Measurements from ENCODE around the gene PDK1.

PDK1 gene

GRCh38 chr2:172612051-172612450 is 56.2 kb downstream of the PDK1 start:
- Histone ChIP-seq H3K9ac (ENCODE audit: low read depth in 1 of 2, low read length in 2 of 2) (no peak overlapping the region), H3K36me3 (ENCODE audit: control insufficient read depth in 2 of 2, insufficient read depth in 2 of 2, low read length in 2 of 2) (peaks cover 0 to 2% of the 10 kb centered on the region in 2 donors), H3K4me3 (ENCODE audit: low read length in 2 of 2) (no peak overlapping the region), H3K4me1 (ENCODE audit: control insufficient read depth in 2 of 2, insufficient read depth in 2 of 2, low read length in 2 of 2) (peaks cover 2 to 3% of the 10 kb centered on the region in 2 donors), H3K27me3 (ENCODE audit: control insufficient read depth in 2 of 2, insufficient read depth in 2 of 2, low read length in 2 of 2) (no peaks in the 10 kb centered on the region), H3K27ac (ENCODE audit: low read depth in 2 of 2, low read length in 2 of 2) (no peak overlapping the region), H3K9me3 (ENCODE audit: control insufficient read depth in 2 of 2, low read length in 2 of 2) (no peaks in the 10 kb centered on the region)

GRCh38 chr2:172613040-172613439 is 57.1 kb downstream of the PDK1 start:
- Histone ChIP-seq H3K36me3 (ENCODE audit: control insufficient read depth in 2 of 2, insufficient read depth in 2 of 2, low read length in 2 of 2) (no peaks in the 10 kb centered on the region), H3K9ac (ENCODE audit: low read depth in 1 of 2, low read length in 2 of 2) (no peak overlapping the region), H3K27ac (ENCODE audit: low read depth in 2 of 2, low read length in 2 of 2) (no peak overlapping the region), H3K9me3 (ENCODE audit: control insufficient read depth in 2 of 2, low read length in 2 of 2) (no peaks in the 10 kb centered on the region), H3K27me3 (ENCODE audit: control insufficient read depth in 2 of 2, insufficient read depth in 2 of 2, low read length in 2 of 2) (no peaks in the 10 kb centered on the region), H3K4me1 (ENCODE audit: control insufficient read depth in 2 of 2, insufficient read depth in 2 of 2, low read length in 2 of 2) (peaks cover 2 to 3% of the 10 kb centered on the region in 2 donors), H3K4me3 (ENCODE audit: low read length in 2 of 2) (no peak overlapping the region)

DNA sequence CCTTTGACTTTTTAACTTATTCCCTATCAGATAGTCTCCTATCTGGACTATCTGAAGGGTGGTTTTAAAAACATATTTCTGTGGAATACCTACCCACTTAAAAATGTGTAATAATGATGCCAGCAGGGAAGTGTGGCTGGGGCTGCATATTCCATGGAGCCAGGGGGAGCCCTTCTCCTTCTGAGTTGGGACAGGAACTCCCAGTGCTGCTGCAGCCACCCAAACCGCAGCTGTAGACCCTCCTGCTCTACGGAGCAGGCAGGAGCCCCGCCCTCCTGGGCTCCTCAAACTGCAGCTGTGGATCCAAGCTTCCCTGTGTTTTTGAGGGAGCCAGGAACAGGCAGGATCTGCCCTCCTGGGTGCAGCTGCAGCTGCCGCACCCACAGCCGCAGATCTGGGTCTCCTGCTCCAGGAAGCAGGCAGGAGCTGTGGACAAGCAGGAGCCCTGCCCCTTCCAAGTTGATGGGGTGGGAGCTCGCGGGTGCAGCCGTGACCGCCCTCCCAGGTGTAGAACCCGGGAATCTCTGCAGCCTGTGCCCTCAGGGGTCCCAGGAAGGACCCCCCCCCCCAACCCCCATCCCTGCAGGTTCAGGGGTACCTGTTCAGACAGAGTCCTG is 57.8 kb downstream of the PDK1 start:
- Histone ChIP-seq H3K9ac (ENCODE audit: low read depth in 1 of 2, low read length in 2 of 2) (no peak overlapping the region), H3K9me3 (ENCODE audit: control insufficient read depth in 2 of 2, low read length in 2 of 2) (no peaks in the 10 kb centered on the region), H3K36me3 (ENCODE audit: control insufficient read depth in 2 of 2, insufficient read depth in 2 of 2, low read length in 2 of 2) (no peaks in the 10 kb centered on the region), H3K4me3 (ENCODE audit: low read length in 2 of 2) (no peak overlapping the region), H3K4me1 (ENCODE audit: control insufficient read depth in 2 of 2, insufficient read depth in 2 of 2, low read length in 2 of 2) (peaks cover 2 to 3% of the 10 kb centered on the region in 2 donors), H3K27ac (ENCODE audit: low read depth in 2 of 2, low read length in 2 of 2) (no peak overlapping the region), H3K27me3 (ENCODE audit: control insufficient read depth in 2 of 2, insufficient read depth in 2 of 2, low read length in 2 of 2) (no peaks in the 10 kb centered on the region)

DNA sequence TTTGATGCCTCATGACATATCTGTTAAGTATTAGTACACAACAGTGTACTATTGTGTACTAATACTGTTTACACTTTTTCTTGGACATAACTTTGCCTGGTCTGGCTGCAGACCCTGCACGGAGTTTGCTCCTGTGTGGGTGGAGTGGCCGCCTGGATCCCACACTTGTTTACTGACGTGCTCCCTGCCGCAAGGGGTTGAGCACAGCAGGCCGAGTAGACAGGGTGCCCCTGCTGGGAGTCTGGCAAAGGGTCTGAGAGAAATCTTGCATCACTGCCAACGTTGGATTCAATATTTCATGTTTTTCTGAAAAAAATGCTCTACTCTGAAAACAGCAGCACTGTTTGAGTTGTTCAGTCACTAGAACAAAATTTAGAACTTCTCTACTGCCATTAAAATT is 59.0 kb downstream of the PDK1 start:
- H3K27ac ChIP-seq (ENCODE audit: low read depth in 2 of 2, low read length in 2 of 2): no peak overlapping the region
- H3K4me1 ChIP-seq (ENCODE audit: control insufficient read depth in 2 of 2, insufficient read depth in 2 of 2, low read length in 2 of 2): peaks cover 2 to 3% of the 10 kb centered on the region in 2 donors
- H3K36me3 ChIP-seq (ENCODE audit: control insufficient read depth in 2 of 2, insufficient read depth in 2 of 2, low read length in 2 of 2): no peaks in the 10 kb centered on the region
- no peak overlapping the region for H3K4me3 ChIP-seq (ENCODE audit: low read length in 2 of 2)
- H3K9me3 ChIP-seq (ENCODE audit: control insufficient read depth in 2 of 2, low read length in 2 of 2): no peaks in the 10 kb centered on the region
- H3K27me3 ChIP-seq (ENCODE audit: control insufficient read depth in 2 of 2, insufficient read depth in 2 of 2, low read length in 2 of 2): no peaks in the 10 kb centered on the region
- H3K9ac ChIP-seq (ENCODE audit: low read depth in 1 of 2, low read length in 2 of 2): no peak overlapping the region

- Histone ChIP-seq H3K4me1 (ENCODE audit: control insufficient read depth in 2 of 2, insufficient read depth in 2 of 2, low read length in 2 of 2) (peaks cover 2 to 3% of the 10 kb centered on the region in 2 donors), H3K36me3 (ENCODE audit: control insufficient read depth in 2 of 2, insufficient read depth in 2 of 2, low read length in 2 of 2) (no peaks in the 10 kb centered on the region), H3K27ac (ENCODE audit: low read depth in 2 of 2, low read length in 2 of 2) (no peak overlapping the region), H3K27me3 (ENCODE audit: control insufficient read depth in 2 of 2, insufficient read depth in 2 of 2, low read length in 2 of 2) (no peaks in the 10 kb centered on the region), H3K9ac (ENCODE audit: low read depth in 1 of 2, low read length in 2 of 2) (no peak overlapping the region), H3K4me3 (ENCODE audit: low read length in 2 of 2) (no peak overlapping the region), H3K9me3 (ENCODE audit: control insufficient read depth in 2 of 2, low read length in 2 of 2) (no peaks in the 10 kb centered on the region)
These were observed 59.9 kb downstream of the PDK1 start for GRCh38 chr2:172615727-172616261.

- H3K4me3 ChIP-seq (ENCODE audit: low read length in 2 of 2): no peak overlapping the region
- no peak overlapping the region for H3K9ac ChIP-seq (ENCODE audit: low read depth in 1 of 2, low read length in 2 of 2)
- peaks cover 2 to 3% of the 10 kb centered on the region in 2 donors for H3K4me1 ChIP-seq (ENCODE audit: control insufficient read depth in 2 of 2, insufficient read depth in 2 of 2, low read length in 2 of 2)
- no peak overlapping the region for H3K27ac ChIP-seq (ENCODE audit: low read depth in 2 of 2, low read length in 2 of 2)
- H3K27me3 ChIP-seq (ENCODE audit: control insufficient read depth in 2 of 2, insufficient read depth in 2 of 2, low read length in 2 of 2): no peaks in the 10 kb centered on the region
- H3K36me3 ChIP-seq (ENCODE audit: control insufficient read depth in 2 of 2, insufficient read depth in 2 of 2, low read length in 2 of 2): no peaks in the 10 kb centered on the region
- no peaks in the 10 kb centered on the region for H3K9me3 ChIP-seq (ENCODE audit: control insufficient read depth in 2 of 2, low read length in 2 of 2)
These were observed 61.2 kb downstream of the PDK1 start for GRCh38 chr2:172617115-172617514.

DNA sequence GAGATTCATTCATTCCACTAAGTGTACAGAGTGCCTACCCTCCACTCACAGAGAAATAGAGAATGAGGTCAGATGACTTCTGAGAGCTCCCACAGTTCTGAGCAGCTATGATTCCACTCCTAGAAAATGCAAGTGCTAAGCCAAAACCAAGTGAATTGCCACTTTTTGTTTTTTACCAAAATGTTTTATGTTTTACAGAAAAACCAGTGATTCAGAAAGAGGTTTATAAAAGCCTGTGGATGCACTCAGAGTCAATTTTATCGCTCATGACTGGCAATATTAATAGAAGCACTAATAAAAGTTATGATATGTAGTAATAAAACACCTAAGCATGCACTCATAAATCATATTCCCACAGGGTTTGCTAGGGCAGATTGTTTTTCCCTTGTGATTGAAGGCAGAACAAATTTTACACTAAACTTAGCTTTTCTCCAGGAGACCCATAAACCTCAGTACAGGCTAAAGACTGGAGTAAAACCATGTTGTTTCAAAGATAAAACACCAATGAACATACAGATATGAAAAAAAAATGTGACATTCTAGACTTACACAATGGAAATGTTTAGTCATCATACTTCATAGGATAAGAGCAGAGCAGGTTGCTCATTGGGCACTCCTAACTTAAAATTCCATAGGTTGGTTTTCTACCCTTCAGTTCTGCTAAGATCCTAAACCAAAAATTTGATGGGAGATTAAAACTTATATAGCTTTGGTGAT is 67.5 kb downstream of the PDK1 start:
- no peaks in the 10 kb centered on the region for H3K36me3 ChIP-seq (ENCODE audit: control insufficient read depth in 2 of 2, insufficient read depth in 2 of 2, low read length in 2 of 2)
- H3K9me3 ChIP-seq (ENCODE audit: control insufficient read depth in 2 of 2, low read length in 2 of 2): no peaks in the 10 kb centered on the region
- H3K4me1 ChIP-seq (ENCODE audit: control insufficient read depth in 2 of 2, insufficient read depth in 2 of 2, low read length in 2 of 2): no peaks in the 10 kb centered on the region
- no peak overlapping the region for H3K9ac ChIP-seq (ENCODE audit: low read depth in 1 of 2, low read length in 2 of 2)
- H3K27me3 ChIP-seq (ENCODE audit: control insufficient read depth in 2 of 2, insufficient read depth in 2 of 2, low read length in 2 of 2): no peaks in the 10 kb centered on the region
- no peak overlapping the region for H3K27ac ChIP-seq (ENCODE audit: low read depth in 2 of 2, low read length in 2 of 2)
- no peak overlapping the region for H3K4me3 ChIP-seq (ENCODE audit: low read length in 2 of 2)

GRCh38 chr2:172624996-172625395 is 69.1 kb downstream of the PDK1 start:
- H3K27me3 ChIP-seq (ENCODE audit: control insufficient read depth in 2 of 2, insufficient read depth in 2 of 2, low read length in 2 of 2): no peaks in the 10 kb centered on the region
- H3K9me3 ChIP-seq (ENCODE audit: control insufficient read depth in 2 of 2, low read length in 2 of 2): no peaks in the 10 kb centered on the region
- no peak overlapping the region for H3K4me3 ChIP-seq (ENCODE audit: low read length in 2 of 2)
- no peaks in the 10 kb centered on the region for H3K36me3 ChIP-seq (ENCODE audit: control insufficient read depth in 2 of 2, insufficient read depth in 2 of 2, low read length in 2 of 2)
- no peak overlapping the region for H3K9ac ChIP-seq (ENCODE audit: low read depth in 1 of 2, low read length in 2 of 2)
- no peaks in the 10 kb centered on the region for H3K4me1 ChIP-seq (ENCODE audit: control insufficient read depth in 2 of 2, insufficient read depth in 2 of 2, low read length in 2 of 2)
- H3K27ac ChIP-seq (ENCODE audit: low read depth in 2 of 2, low read length in 2 of 2): no peak overlapping the region

- H3K4me3 ChIP-seq (ENCODE audit: low read length in 2 of 2): no peak overlapping the region
- H3K4me1 ChIP-seq (ENCODE audit: control insufficient read depth in 2 of 2, insufficient read depth in 2 of 2, low read length in 2 of 2): no peaks in the 10 kb centered on the region
- no peaks in the 10 kb centered on the region for H3K9me3 ChIP-seq (ENCODE audit: control insufficient read depth in 2 of 2, low read length in 2 of 2)
- H3K36me3 ChIP-seq (ENCODE audit: control insufficient read depth in 2 of 2, insufficient read depth in 2 of 2, low read length in 2 of 2): no peaks in the 10 kb centered on the region
- no peak overlapping the region for H3K9ac ChIP-seq (ENCODE audit: low read depth in 1 of 2, low read length in 2 of 2)
- no peak overlapping the region for H3K27ac ChIP-seq (ENCODE audit: low read depth in 2 of 2, low read length in 2 of 2)
- no peaks in the 10 kb centered on the region for H3K27me3 ChIP-seq (ENCODE audit: control insufficient read depth in 2 of 2, insufficient read depth in 2 of 2, low read length in 2 of 2)
These were observed 71.3 kb downstream of the PDK1 start for GRCh38 chr2:172627181-172627580.

DNA sequence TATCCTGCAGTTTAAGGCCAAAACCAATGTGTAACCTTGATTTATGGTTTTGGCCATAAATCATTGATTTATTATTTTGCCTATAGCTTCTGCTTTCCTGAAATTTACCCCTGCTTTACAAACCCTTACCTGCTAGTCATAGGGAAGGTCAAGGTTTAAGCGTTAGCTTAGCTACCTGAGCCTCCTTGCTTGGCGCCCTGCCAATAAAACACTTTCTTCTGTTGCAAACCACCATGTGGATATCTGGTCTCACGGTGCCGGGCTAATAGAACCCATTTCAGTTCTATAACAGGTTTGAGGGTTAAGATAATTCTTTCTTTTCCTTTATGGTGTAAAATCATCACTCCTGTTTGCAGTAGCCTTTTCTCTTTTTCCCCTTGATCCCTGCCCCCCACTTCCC is 72.2 kb downstream of the PDK1 start:
- no peak overlapping the region for H3K9ac ChIP-seq (ENCODE audit: low read depth in 1 of 2, low read length in 2 of 2)
- H3K27me3 ChIP-seq (ENCODE audit: control insufficient read depth in 2 of 2, insufficient read depth in 2 of 2, low read length in 2 of 2): no peaks in the 10 kb centered on the region
- H3K9me3 ChIP-seq (ENCODE audit: control insufficient read depth in 2 of 2, low read length in 2 of 2): no peaks in the 10 kb centered on the region
- H3K27ac ChIP-seq (ENCODE audit: low read depth in 2 of 2, low read length in 2 of 2): no peak overlapping the region
- H3K36me3 ChIP-seq (ENCODE audit: control insufficient read depth in 2 of 2, insufficient read depth in 2 of 2, low read length in 2 of 2): no peaks in the 10 kb centered on the region
- no peaks in the 10 kb centered on the region for H3K4me1 ChIP-seq (ENCODE audit: control insufficient read depth in 2 of 2, insufficient read depth in 2 of 2, low read length in 2 of 2)
- H3K4me3 ChIP-seq (ENCODE audit: low read length in 2 of 2): no peak overlapping the region
